MCF 10A (cell line): ENCODE data around the gene MPZL1. TPM values are rescaled to one million over a fixed set of nuclear protein-coding genes. Genes with fewer than 3 reads are reported as not detected.
"Not testable (repeated sequence)": the region's sequence is repeated elsewhere in the genome, so short reads cannot be mapped to it uniquely, and the experiment has no call there.

Source experiments
- BruUV-seq: library from RNA; stranded (reverse); fragments of 400-500 nt; replicated peaks from 2 replicates; lab custom pipeline; 2021; lab: Mats Ljungman, UMichigan
- CTCF ChIA-PET: fragments of 300-600 bp; sonication (Branson Sonifier 250); formaldehyde crosslinking; extraction: SDS; loops from one replicate; lab custom pipeline; 2021; ENCODE audit warnings: antibody characterized with exemption, inconsistent platforms; lab: Yijun Ruan, JAX
- POLR2A ChIA-PET: fragments of 300-600, 350-650 bp; sonication (Branson Sonifier 250); formaldehyde crosslinking; extraction: SDS; loops from one replicate; lab custom pipeline; 2020; ENCODE audit warnings: antibody characterized with exemption, inconsistent platforms; lab: Yijun Ruan, JAX
- DNase-seq: peaks from one replicate; pipeline ENCODE4 v3.0.0-alpha.2; 2018; ENCODE audit not compliant: unreplicated experiment
- H3K27ac Mint-ChIP-seq: one replicate; pipeline ENCODE4 v1.8.0; 2022; ENCODE audit warnings: mild to moderate bottlenecking, low read depth, mixed read lengths; ENCODE audit not compliant: unreplicated experiment
- H3K27me3 Mint-ChIP-seq: one replicate; pipeline ENCODE4 v1.8.0; 2022; ENCODE audit warnings: mixed read lengths; ENCODE audit not compliant: insufficient read depth, unreplicated experiment
- H3K36me3 Mint-ChIP-seq: one replicate; pipeline ENCODE4 v1.8.0; 2022; ENCODE audit warnings: mild to moderate bottlenecking, moderate library complexity, mixed read lengths; ENCODE audit not compliant: insufficient read depth, unreplicated experiment
- H3K4me1 Mint-ChIP-seq: one replicate; pipeline ENCODE4 v1.8.0; 2022; ENCODE audit warnings: mixed read lengths; ENCODE audit not compliant: insufficient read depth, unreplicated experiment
- H3K4me3 Mint-ChIP-seq: one replicate; pipeline ENCODE4 v1.8.0; 2022; ENCODE audit warnings: mild to moderate bottlenecking, moderate library complexity, mixed read lengths; ENCODE audit not compliant: unreplicated experiment
- H3K9me3 Mint-ChIP-seq: one replicate; pipeline ENCODE4 v1.8.0; 2022; ENCODE audit warnings: mixed read lengths; ENCODE audit not compliant: unreplicated experiment
- CTCF ChIP-seq: fragments of 200-600 bp; IDR thresholded peaks from one replicate; pipeline ENCODE4 v1.8.0; 2022; ENCODE audit warnings: antibody characterized with exemption, mild to moderate bottlenecking; ENCODE audit not compliant: unreplicated experiment
- intact Hi-C: fragments of 100-400 bp; cut with micrococcal nuclease; formaldehyde crosslinking; loops from 2 replicates; pipeline ENCODE4 v1.14.1; 2022
- total RNA-seq: library from RNA; stranded (reverse); gene quantifications from 2 replicates; pipeline ENCODE4 v1.2.3, GENCODE V29; 2022

The MPZL1 gene
- total RNA-seq, 1 experiment from 2014 or later, result 169 TPM

- intact Hi-C loops, result no loop called here
- Mint-ChIP-seq H3K27ac (no peak overlapping the region), H3K4me1 (peaks cover 6% of the 10 kb centered on the region), H3K36me3 (no peaks in the 10 kb centered on the region), H3K27me3 (no peaks in the 10 kb centered on the region), H3K4me3 (no peak overlapping the region), H3K9me3 (no peaks in the 10 kb centered on the region)
- no TSS peak for BruUV-seq
- ChIA-PET CTCF (interaction anchor here (0.7 to 1.2 kb wide), 3 partner anchors 22 to 253 kb away, joined by 3 read pairs; no protein-coding TSS in a partner anchor), POLR2A (interaction anchor here (1.3 to 2.1 kb wide), 2 partner anchors 9 to 12 kb away, joined by 3 to 10 read pairs; no protein-coding TSS in a partner anchor)
- no peak for DNase-seq
- TF ChIP-seq CTCF, result no peak
Measured at GRCh38 chr1:167829868-167830267, 108.1 kb downstream of the MPZL1 start.

GRCh38 chr1:167830668-167831067, 108.9 kb downstream of the MPZL1 start:
- DNase-seq, H3K27me3 Mint-ChIP-seq, H3K4me1 Mint-ChIP-seq, H3K27ac Mint-ChIP-seq, intact Hi-C loops, BruUV-seq, H3K9me3 Mint-ChIP-seq, H3K36me3 Mint-ChIP-seq, H3K4me3 Mint-ChIP-seq: not testable (repeated sequence)
- POLR2A ChIA-PET, result interaction anchor here (0.6 to 1.7 kb wide), 2 partner anchors 10 to 30 kb away, joined by 3 to 5 read pairs; no protein-coding TSS in a partner anchor
- CTCF ChIA-PET, result interaction anchor here (0.6 to 0.7 kb wide), 2 partner anchors 321 to 747 kb away, joined by 3 read pairs; no protein-coding TSS in a partner anchor

GRCh38 chr1:167832693-167833092, 110.9 kb downstream of the MPZL1 start:
- no peak for TF ChIP-seq CTCF
- peaks cover 6% of the 10 kb centered on the region for H3K4me1 Mint-ChIP-seq
- intact Hi-C loops, result no loop called here
- no peak overlapping the region for H3K4me3 Mint-ChIP-seq
- POLR2A ChIA-PET, result interaction anchor here (0.7 kb wide), 1 partner anchor 104 kb away, joined by 3 read pairs; the partner anchor contains the start of gene MPC2
- no peaks in the 10 kb centered on the region for H3K9me3 Mint-ChIP-seq
- BruUV-seq, result no TSS peak
- no peaks in the 10 kb centered on the region for H3K27me3 Mint-ChIP-seq
- no peak overlapping the region for H3K27ac Mint-ChIP-seq
- no peak for DNase-seq
- peaks cover 4% of the 10 kb centered on the region for H3K36me3 Mint-ChIP-seq
- CTCF ChIA-PET, result no interaction called here

GRCh38 chr1:167833904-167834303, 112.1 kb downstream of the MPZL1 start:
- no TSS peak for BruUV-seq
- Mint-ChIP-seq H3K9me3 (no peaks in the 10 kb centered on the region), H3K4me3 (no peak overlapping the region), H3K4me1 (peaks cover 6% of the 10 kb centered on the region), H3K27me3 (no peaks in the 10 kb centered on the region), H3K27ac (no peak overlapping the region), H3K36me3 (peaks cover 4% of the 10 kb centered on the region)
- ChIA-PET POLR2A (no interaction called here), CTCF (interaction anchor here (0.6 kb wide), 1 partner anchor 31 kb away, joined by 3 read pairs; no protein-coding TSS in a partner anchor)
- no peak for TF ChIP-seq CTCF
- DNase-seq, result no peak
- intact Hi-C loops, result no loop called here
